HepG2 (cell line): Measurements from ENCODE around the gene LTA4H. TPM values are rescaled to one million over a fixed set of nuclear protein-coding genes. Genes with fewer than 3 reads are reported as not detected.
A peak's percentile ranks its signal among the peaks of the same experiment; 100 is the strongest.

Experiments
- ATAC-seq: fragments of 200-7000 bp; cut with Tn5 transposase; 3 replicates; pipeline ENCODE4 v1.9.1; 2020; ENCODE audit warnings: mild to moderate bottlenecking, moderate library complexity
- BruUV-seq: library from RNA; stranded (reverse); fragments of 400-500 nt; replicated peaks from 2 replicates; lab custom pipeline; 2021; lab: Mats Ljungman, UMichigan
- CTCF ChIA-PET: fragments of 300-600 bp; formaldehyde crosslinking; extraction: SDS; loops from one replicate; lab custom pipeline; 2021; ENCODE audit warnings: low total read pairs, inconsistent platforms, low intra/inter-chr PET ratio; lab: Yijun Ruan, JAX
- POLR2A ChIA-PET: fragments of 350-600 bp; sonication (Branson Sonifier 250); formaldehyde crosslinking; loops from one replicate; lab custom pipeline; 2020; ENCODE audit warnings: antibody characterized with exemption, inconsistent platforms; lab: Yijun Ruan, JAX
- DNase-seq: peaks from one replicate; pipeline ENCODE4 v3.0.0-alpha.2; 2015; ENCODE audit warnings: low spot score
- FAIRE-seq: peaks from 3 replicates; lab custom pipeline; 2011; peaks lifted over from hg19 to GRCh38; lab: Jason Lieb, UNC
- H2AFZ ChIP-seq: one replicate; pipeline ENCODE4 v1.6.1; 2011; ENCODE audit warnings: low read length, inconsistent platforms
- H3K27ac ChIP-seq: fragments of 300-600 bp; 3 replicates; pipeline ENCODE4 v1.8.0; 2011; ENCODE audit warnings: mixed run types, mild to moderate bottlenecking, mixed read lengths, low read length, inconsistent platforms; ENCODE audit not compliant: insufficient read depth; ENCODE audit errors: extremely low read length
- H3K27me3 ChIP-seq, 2 experiments: fragments of 200-600 bp in 1 of 2; 2 replicates in 1 of 2; 3 replicates in 1 of 2; pipeline versions ENCODE4 v1.6.0 to v1.8.0; 2011; ENCODE audit warnings: low read length in 2 of 2, mild to moderate bottlenecking in 2 of 2, moderate library complexity in 2 of 2, inconsistent platforms in 1 of 2; ENCODE audit not compliant: insufficient read depth in 2 of 2, control insufficient read depth in 1 of 2
- H3K36me3 ChIP-seq, 2 experiments: fragments of 200-600 bp in 1 of 2; replicated peaks in 1 of 2; 2 replicates in 1 of 2; 3 replicates in 1 of 2; pipeline versions ENCODE4 v1.5.1 to v1.8.0; 2011; ENCODE audit warnings: low read length in 2 of 2, inconsistent platforms in 1 of 2; ENCODE audit not compliant: insufficient read depth in 2 of 2, control insufficient read depth in 1 of 2
- H3K4me1 ChIP-seq: 2 replicates; pipeline ENCODE4 v1.5.1; 2012; ENCODE audit warnings: low read length, inconsistent platforms; ENCODE audit not compliant: insufficient read depth
- H3K4me2 ChIP-seq: 2 replicates; pipeline ENCODE4 v1.6.0; 2011; ENCODE audit warnings: low read depth, low read length, inconsistent platforms
- H3K4me3 ChIP-seq, 3 experiments: fragments of 200-600 bp in 1 of 3; sonication (generic), shearing (Covaris generic) in 1 of 3; replicated peaks in 1 of 3; 2 replicates each; pipeline ENCODE4 v1.5.1; 2011 to 2016; ENCODE audit warnings: low read length in 3 of 3, inconsistent platforms in 2 of 3, low read depth in 2 of 3, mild to moderate bottlenecking in 2 of 3, control low read depth in 1 of 3, mixed read lengths in 1 of 3; ENCODE audit not compliant: insufficient read depth in 1 of 3
- H3K79me2 ChIP-seq: one replicate; pipeline ENCODE4 v1.6.1; 2011; ENCODE audit warnings: low read length, inconsistent platforms; ENCODE audit not compliant: insufficient read depth
- H3K9ac ChIP-seq: 2 replicates; pipeline ENCODE4 v1.6.0; 2011; ENCODE audit warnings: mild to moderate bottlenecking, low read depth, low read length, inconsistent platforms; ENCODE audit not compliant: insufficient read depth
- H3K9me3 ChIP-seq: 2 replicates; pipeline ENCODE4 v1.5.1; 2012; ENCODE audit warnings: mild to moderate bottlenecking, low read length
- H4K20me1 ChIP-seq: 2 replicates; pipeline ENCODE4 v1.6.0; 2011; ENCODE audit warnings: inconsistent platforms, mild to moderate bottlenecking, low read length, moderate library complexity; ENCODE audit not compliant: insufficient read depth
- GMEB1 ChIP-seq: sonication (generic); formaldehyde crosslinking; IDR thresholded peaks from 2 replicates; pipeline ENCODE4 v1.5.1; 2020; ENCODE audit warnings: missing genetic modification reagents, mild to moderate bottlenecking, borderline replicate concordance
- ZNF331 ChIP-seq: sonication (generic); formaldehyde crosslinking; IDR thresholded peaks from 2 replicates; pipeline ENCODE4 v1.4.0; 2020; ENCODE audit warnings: missing genetic modification reagents
- ZNF407 ChIP-seq: sonication (generic); formaldehyde crosslinking; IDR thresholded peaks from one replicate; pipeline ENCODE4 v1.5.1; 2020; ENCODE audit warnings: mild to moderate bottlenecking, missing genetic modification reagents; ENCODE audit errors: not compliant biosample characterization
- WGBS: methylation state at CpG from one replicate; pipeline ENCODE4 v1.1.6; 2017; ENCODE audit warnings: low lambda C conversion rate; 5-methylcytosine and 5-hydroxymethylcytosine counted together
- in situ Hi-C: cut with HindIII; loops from 2 replicates; pipeline ENCODE4 v1.10.0; 2017; ENCODE audit warnings: low pct_unique_long_range_greater_than_20kb; ENCODE audit not compliant: extremely low pct_ligation_motif_present
- intact Hi-C: fragments of 100-400 bp; cut with micrococcal nuclease; formaldehyde crosslinking; loops from one replicate; pipeline ENCODE4 v1.10.0; 2022; ENCODE audit not compliant: unreplicated experiment
- polyA plus RNA-seq, 8 experiments: library from polyadenylated mRNA; depleted of rRNA in 3 of 8; stranded (reverse) in 7 of 8; unstranded in 1 of 8; fragments of >200 nt; fragmentation: Illumina TruSeq in 4 of 8; extraction: Trizol in 4 of 8; gene quantifications; 2 replicates each; pipeline versions ENCODE4 v1.2.1 to v1.2.3, GENCODE V29; 2011 to 2016; ENCODE audit warnings: low read depth in 4 of 8, missing spikeins in 1 of 8, mixed read lengths in 1 of 8; ENCODE audit not compliant: insufficient read depth in 1 of 8
- total RNA-seq, 5 experiments: library from RNA; depleted of rRNA; stranded (reverse); fragments of >200 nt; fragmentation: Illumina TruSeq; extraction: Trizol; gene quantifications; 2 replicates each; pipeline ENCODE4 v1.2.3, GENCODE V29; 2016; ENCODE audit warnings: low read depth in 1 of 5

LTA4H gene
- total and polyA plus RNA-seq, 2 of the 13 experiments (the other 11 are each of a cell fraction or from before 2014, with no cell fraction given) = 87.5 to 90.4 TPM

GRCh38 chr12:96063046-96063445 lies 27.7 kb upstream of the LTA4H start:
- H3K9me3 ChIP-seq = no peaks in the 10 kb centered on the region
- H4K20me1 ChIP-seq = no peaks in the 10 kb centered on the region
- ATAC-seq (no peak), FAIRE-seq (no peak), DNase-seq (no peak)
- H3K4me3 ChIP-seq = no peak overlapping the region
- H3K9ac ChIP-seq = no peak overlapping the region
- in situ Hi-C loops (loop anchor here (5.0 to 10.0 kb wide), 2 partner anchors 149 to 452 kb away; no protein-coding TSS in a partner anchor), intact Hi-C loops (loop anchor here (1.0 to 5.0 kb wide), 2 partner anchors 29 to 339 kb away; partner anchors contain the start of gene CDK17)
- ChIA-PET CTCF (interaction anchor here (0.8 to 2.6 kb wide), 3 partner anchors 70 to 454 kb away, joined by 3 to 33 read pairs (median 16); no protein-coding TSS in a partner anchor), POLR2A (no interaction called here)
- H3K4me2 ChIP-seq = no peak overlapping the region
- H2AFZ ChIP-seq = no peak overlapping the region
- no peaks in the 10 kb centered on the region for H3K79me2 ChIP-seq
- peaks cover 0 to 13% of the 10 kb centered on the region in 2 experiments; a peak in 2 of 5 replicates for H3K27me3 ChIP-seq
- H3K4me1 ChIP-seq = no peaks in the 10 kb centered on the region
- no peak overlapping the region for H3K27ac ChIP-seq
- no peaks in the 10 kb centered on the region for H3K36me3 ChIP-seq
- WGBS = 36% methylated on average over 4 of the region's 4 CpGs
- no peak for TF ChIP-seq GMEB1 (CRISPR knock-in tag)
- no TSS peak for BruUV-seq

GRCh38 chr12:96061864-96062453 lies 26.6 kb upstream of the LTA4H start:
- ChIA-PET CTCF (interaction anchor here (1.3 to 2.6 kb wide), 3 partner anchors 71 to 455 kb away, joined by 10 to 33 read pairs (median 16); no protein-coding TSS in a partner anchor), POLR2A (no interaction called here)
- no peaks in the 10 kb centered on the region for H4K20me1 ChIP-seq
- no peak overlapping the region for H3K9ac ChIP-seq
- no peak overlapping the region for H3K4me2 ChIP-seq
- no peaks in the 10 kb centered on the region for H3K4me1 ChIP-seq
- H3K27ac ChIP-seq = no peak overlapping the region
- FAIRE-seq = peak; percentile 90
- no peaks in the 10 kb centered on the region for H3K9me3 ChIP-seq
- no peaks in the 10 kb centered on the region for H3K36me3 ChIP-seq
- peak; percentile 90 for ATAC-seq
- H3K4me3 ChIP-seq = no peak overlapping the region
- in situ Hi-C loops = loop anchor here (5.0 to 10.0 kb wide), 2 partner anchors 150 to 453 kb away; no protein-coding TSS in a partner anchor
- peaks cover 0 to 13% of the 10 kb centered on the region in 2 experiments; a peak in 2 of 5 replicates for H3K27me3 ChIP-seq
- intact Hi-C loops = loop anchor here (1.0 to 5.0 kb wide), 4 partner anchors 71 to 454 kb away; partner anchors contain the start of gene CDK17
- BruUV-seq = no TSS peak
- H3K79me2 ChIP-seq = no peaks in the 10 kb centered on the region
- DNase-seq = peak; percentile 54
- 0% methylated on average over 4 of the region's 4 CpGs for WGBS
- no peak overlapping the region for H2AFZ ChIP-seq
- TF ChIP-seq ZNF407 (CRISPR knock-in tag) = no peak
- no peak for TF ChIP-seq ZNF331
